Muscle layer of colon (tissue), 2 donors: ENCODE measurements around the gene TMEFF2.

Source experiments
- H3K27ac ChIP-seq: one replicate; pipeline ENCODE4 v1.7.0; 2013; ENCODE audit warnings: low read depth, mild to moderate bottlenecking, low read length, moderate library complexity
- H3K27me3 ChIP-seq, 2 donors: one replicate each; pipeline ENCODE4 v1.7.0; 2013; ENCODE audit warnings: low read length in 2 of 2, mild to moderate bottlenecking in 2 of 2; ENCODE audit not compliant: insufficient read depth in 2 of 2, control insufficient read depth in 1 of 2
- H3K36me3 ChIP-seq: one replicate; pipeline ENCODE4 v1.7.0; 2013; ENCODE audit warnings: mild to moderate bottlenecking, low read length; ENCODE audit not compliant: insufficient read depth
- H3K4me1 ChIP-seq: one replicate; pipeline ENCODE4 v1.7.0; 2013; ENCODE audit warnings: mild to moderate bottlenecking, low read length; ENCODE audit not compliant: insufficient read depth
- H3K4me3 ChIP-seq, 2 donors: one replicate each; pipeline ENCODE4 v1.7.0; 2013; ENCODE audit warnings: low read length in 2 of 2, low read depth in 1 of 2, mild to moderate bottlenecking in 1 of 2, moderate library complexity in 1 of 2
- H3K9ac ChIP-seq: one replicate; pipeline ENCODE4 v1.7.0; 2013; ENCODE audit warnings: low read length
- H3K9me3 ChIP-seq: one replicate; pipeline ENCODE4 v1.7.0; 2013; ENCODE audit warnings: mild to moderate bottlenecking, low read length
- donor health status: abdominal sarcoma.
- donor health status: Adenocarcinoma of cecum.

Gene TMEFF2

DNA sequence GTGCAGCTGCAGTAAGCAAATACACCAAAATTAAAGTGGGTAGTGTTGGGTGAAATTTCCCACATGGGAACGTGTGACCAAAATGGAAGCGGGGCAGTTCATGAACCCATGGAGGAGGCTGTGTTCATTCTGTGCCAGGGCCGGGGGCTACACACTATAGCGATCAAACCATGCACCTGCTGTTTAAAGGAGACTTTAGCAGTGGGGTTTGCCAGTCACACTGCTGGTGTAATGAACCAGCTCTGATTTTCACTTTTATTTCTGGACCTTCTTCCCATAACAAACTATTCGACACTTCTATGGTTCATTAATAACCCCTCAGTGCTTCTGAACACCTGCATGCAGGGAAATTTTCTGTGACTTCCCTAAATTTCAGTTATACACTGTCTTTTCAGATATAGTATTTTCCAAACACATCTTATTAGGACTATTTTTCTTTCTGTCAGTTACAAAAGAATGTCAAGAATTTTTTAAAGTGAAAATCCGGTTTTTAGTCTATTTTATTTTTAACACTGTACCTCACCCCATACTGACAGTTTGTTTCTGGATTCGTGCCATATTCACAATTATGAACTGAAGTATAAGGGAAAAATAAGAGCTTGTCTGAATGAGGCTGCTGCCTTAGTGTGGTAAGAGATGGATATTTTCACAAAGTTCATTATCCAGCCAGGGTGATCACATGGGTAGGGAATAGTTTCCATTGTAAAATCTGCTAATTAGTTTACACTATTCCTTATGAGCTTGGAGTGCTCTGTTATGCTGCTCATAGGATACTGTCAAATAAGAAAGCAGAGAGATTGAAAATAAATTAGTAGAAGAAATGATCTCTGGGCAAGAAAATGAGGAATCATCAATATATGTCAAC, 236.5 kb downstream of the TMEFF2 start:
- Histone ChIP-seq H3K4me3 (no peak overlapping the region), H3K36me3 (no peaks in the 10 kb centered on the region), H3K4me1 (peaks cover 7% of the 10 kb centered on the region), H3K27me3 (no peaks in the 10 kb centered on the region), H3K9me3 (no peaks in the 10 kb centered on the region), H3K27ac (no peak overlapping the region), H3K9ac (no peak overlapping the region)

DNA sequence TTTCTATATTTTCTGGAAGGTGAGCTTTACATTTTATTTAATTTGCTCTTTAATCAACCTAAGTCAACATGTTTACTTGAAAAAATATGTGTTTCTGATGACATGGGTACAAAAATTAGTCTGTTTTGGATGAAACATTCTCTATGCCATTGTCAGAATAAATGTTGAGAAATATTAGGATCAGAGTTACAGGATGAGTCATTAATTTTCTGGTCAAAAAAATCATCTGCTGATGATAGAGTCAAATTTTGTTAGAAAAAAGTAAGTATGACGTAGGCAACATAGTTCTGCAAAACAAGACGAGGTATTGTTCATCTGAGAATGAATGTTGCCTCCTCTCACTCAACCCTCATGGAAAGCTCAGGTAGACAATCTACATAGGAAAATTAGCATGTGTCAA, 240.3 kb downstream of the TMEFF2 start:
- Histone ChIP-seq H3K27ac (no peak overlapping the region), H3K9ac (no peak overlapping the region), H3K4me3 (no peak overlapping the region), H3K36me3 (no peaks in the 10 kb centered on the region), H3K4me1 (peaks cover 20% of the 10 kb centered on the region), H3K9me3 (no peaks in the 10 kb centered on the region), H3K27me3 (no peaks in the 10 kb centered on the region)

DNA sequence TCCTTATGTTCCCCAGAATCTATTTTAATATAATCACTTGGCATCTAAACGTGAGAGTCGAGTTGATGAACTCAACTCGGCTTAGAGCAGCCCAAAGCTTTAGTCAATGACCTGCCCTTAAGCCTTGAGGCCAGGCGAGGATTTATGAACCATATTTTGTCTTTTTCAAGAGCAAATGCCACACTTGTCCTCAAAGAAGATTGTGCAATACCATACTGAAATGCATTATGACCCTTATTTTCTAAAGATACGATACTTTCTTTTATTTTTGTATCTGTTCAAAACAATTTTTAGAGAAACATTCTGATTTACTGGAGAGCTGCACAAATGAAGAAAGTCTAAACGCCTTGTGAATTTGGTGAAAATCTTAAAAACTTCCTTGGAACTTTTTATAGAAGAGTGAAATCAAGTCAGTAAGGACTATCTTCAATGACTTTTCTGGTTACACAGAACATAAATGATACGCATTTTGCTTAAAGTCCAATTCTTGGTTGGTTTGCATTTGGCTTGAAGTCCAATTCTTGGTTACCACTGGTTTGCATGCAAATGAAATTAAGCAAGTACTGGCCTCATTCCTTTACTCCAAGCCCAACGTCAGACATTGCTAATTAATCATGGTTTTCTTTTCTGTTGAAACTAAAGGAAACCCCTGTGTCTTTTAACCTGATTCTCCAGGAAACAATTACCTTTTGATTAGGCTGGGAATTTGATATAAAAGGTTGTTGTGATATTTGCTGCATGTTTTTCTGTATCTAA, 242.0 kb downstream of the TMEFF2 start:
- Histone ChIP-seq H3K27me3 (no peaks in the 10 kb centered on the region), H3K27ac (no peak overlapping the region), H3K4me1 (peaks cover 13% of the 10 kb centered on the region), H3K36me3 (no peaks in the 10 kb centered on the region), H3K4me3 (no peak overlapping the region), H3K9ac (no peak overlapping the region), H3K9me3 (no peaks in the 10 kb centered on the region)

DNA sequence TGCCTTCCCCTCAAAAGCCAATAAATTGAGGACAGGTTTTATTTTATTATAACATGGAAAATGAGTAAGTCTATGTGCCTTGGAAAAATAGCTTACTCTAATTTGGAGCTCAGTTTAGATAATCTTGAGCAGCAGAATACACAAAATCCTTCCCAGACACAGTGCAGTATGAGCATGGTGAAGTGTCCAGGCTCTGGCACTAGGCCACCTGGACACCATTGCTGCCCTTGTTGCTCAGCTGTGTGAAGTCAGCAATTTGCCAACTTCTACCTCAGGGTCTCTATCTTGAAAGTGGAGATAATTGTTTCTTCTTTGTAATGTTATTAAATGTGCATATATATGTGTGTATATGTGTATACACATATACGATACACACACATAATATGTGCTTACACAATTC, 242.9 kb downstream of the TMEFF2 start:
- Histone ChIP-seq H3K27me3 (no peaks in the 10 kb centered on the region), H3K27ac (no peak overlapping the region)

GRCh38 chr2:191951376-191951775, 243.4 kb downstream of the TMEFF2 start:
- H3K4me3 ChIP-seq, result no peak overlapping the region
- no peaks in the 10 kb centered on the region for H3K27me3 ChIP-seq
- H3K4me1 ChIP-seq, result peaks cover 18% of the 10 kb centered on the region
- no peak overlapping the region for H3K27ac ChIP-seq
- H3K36me3 ChIP-seq, result no peaks in the 10 kb centered on the region
- no peak overlapping the region for H3K9ac ChIP-seq
- no peaks in the 10 kb centered on the region for H3K9me3 ChIP-seq

More for the DNA sequence above, 242.9 kb downstream of the TMEFF2 start:
- H3K36me3 ChIP-seq, result no peaks in the 10 kb centered on the region
- H3K4me1 ChIP-seq, result peaks cover 14% of the 10 kb centered on the region
- no peak overlapping the region for H3K4me3 ChIP-seq
- H3K9ac ChIP-seq, result no peak overlapping the region
- H3K9me3 ChIP-seq, result no peaks in the 10 kb centered on the region

- Histone ChIP-seq H3K27me3 (no peaks in the 10 kb centered on the region), H3K9me3 (no peaks in the 10 kb centered on the region), H3K36me3 (no peaks in the 10 kb centered on the region), H3K4me1 (peaks cover 21% of the 10 kb centered on the region), H3K4me3 (no peak overlapping the region), H3K9ac (no peak overlapping the region), H3K27ac (no peak overlapping the region)
Measured at GRCh38 chr2:191950132-191950874, 244.4 kb downstream of the TMEFF2 start.

DNA sequence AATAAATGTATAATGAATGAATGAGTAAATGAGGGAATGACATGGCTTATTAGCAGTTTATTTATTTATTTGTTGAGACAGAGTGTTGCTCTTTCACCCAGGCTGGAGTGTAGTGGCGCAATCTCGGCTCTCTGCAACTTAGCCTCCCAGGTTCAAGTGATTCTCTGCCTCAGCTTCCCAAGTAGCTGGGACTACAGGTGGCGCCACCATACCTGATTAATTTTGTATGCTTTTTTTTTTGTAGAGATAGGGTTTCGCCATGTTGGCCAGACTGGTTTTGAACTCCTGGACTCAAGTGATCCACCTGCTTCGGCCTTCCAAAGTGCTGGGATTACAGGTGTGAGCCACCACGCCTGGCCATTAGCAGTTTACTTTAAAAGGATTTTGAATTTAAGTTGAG, 247.5 kb downstream of the TMEFF2 start:
- Histone ChIP-seq H3K27ac (no peak overlapping the region), H3K36me3 (no peaks in the 10 kb centered on the region), H3K27me3 (no peaks in the 10 kb centered on the region), H3K4me3 (no peak overlapping the region), H3K9me3 (no peaks in the 10 kb centered on the region), H3K4me1 (peaks cover 38% of the 10 kb centered on the region), H3K9ac (no peak overlapping the region)

- H3K4me3 ChIP-seq, result no peak overlapping the region
- no peaks in the 10 kb centered on the region for H3K27me3 ChIP-seq
- H3K36me3 ChIP-seq, result no peaks in the 10 kb centered on the region
- peaks cover 38% of the 10 kb centered on the region for H3K4me1 ChIP-seq
- no peak overlapping the region for H3K27ac ChIP-seq
- H3K9ac ChIP-seq, result no peak overlapping the region
- no peaks in the 10 kb centered on the region for H3K9me3 ChIP-seq
Measured at GRCh38 chr2:191946471-191947182, 248.1 kb downstream of the TMEFF2 start.

- H3K4me3 ChIP-seq, result no peak overlapping the region
- no peaks in the 10 kb centered on the region for H3K27me3 ChIP-seq
- peaks cover 38% of the 10 kb centered on the region for H3K4me1 ChIP-seq
- H3K36me3 ChIP-seq, result no peaks in the 10 kb centered on the region
- no peak overlapping the region for H3K9ac ChIP-seq
- no peaks in the 10 kb centered on the region for H3K9me3 ChIP-seq
- H3K27ac ChIP-seq, result no peak overlapping the region
Measured at GRCh38 chr2:191945623-191946022, 249.1 kb downstream of the TMEFF2 start.

DNA sequence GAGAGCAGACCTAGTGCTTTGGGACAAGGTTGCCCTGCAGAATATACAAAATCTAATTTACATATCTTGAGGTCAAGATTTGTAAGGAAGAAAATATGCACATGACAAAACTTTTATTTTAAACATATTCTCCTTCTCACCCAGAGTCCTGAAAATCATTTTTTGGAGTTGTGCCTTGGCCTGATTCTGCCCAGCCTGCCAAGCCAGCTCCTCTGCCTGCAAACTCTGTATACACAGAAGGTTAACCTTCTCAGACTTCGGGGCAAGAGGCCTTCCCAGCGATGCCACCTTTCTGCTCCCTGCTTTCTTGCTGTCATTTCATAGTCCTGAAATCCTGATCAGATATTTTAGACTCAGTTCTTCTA, 252.0 kb downstream of the TMEFF2 start:
- Histone ChIP-seq H3K9ac (no peak overlapping the region), H3K36me3 (no peaks in the 10 kb centered on the region), H3K4me3 (peak overlapping the region in 1 of 2 donors; percentile 12), H3K9me3 (no peaks in the 10 kb centered on the region), H3K4me1 (peaks cover 38% of the 10 kb centered on the region), H3K27me3 (no peaks in the 10 kb centered on the region), H3K27ac (peak overlapping the region; percentile 77)
